GM19455 (cell line): ENCODE measurements around the gene TMEM79.

Experiments
- ATAC-seq: cut with Tn5 transposase; IDR thresholded peaks from one replicate; pipeline ENCODE4 v1.9.1; 2021; ENCODE audit not compliant: unreplicated experiment

Gene TMEM79, protein sequence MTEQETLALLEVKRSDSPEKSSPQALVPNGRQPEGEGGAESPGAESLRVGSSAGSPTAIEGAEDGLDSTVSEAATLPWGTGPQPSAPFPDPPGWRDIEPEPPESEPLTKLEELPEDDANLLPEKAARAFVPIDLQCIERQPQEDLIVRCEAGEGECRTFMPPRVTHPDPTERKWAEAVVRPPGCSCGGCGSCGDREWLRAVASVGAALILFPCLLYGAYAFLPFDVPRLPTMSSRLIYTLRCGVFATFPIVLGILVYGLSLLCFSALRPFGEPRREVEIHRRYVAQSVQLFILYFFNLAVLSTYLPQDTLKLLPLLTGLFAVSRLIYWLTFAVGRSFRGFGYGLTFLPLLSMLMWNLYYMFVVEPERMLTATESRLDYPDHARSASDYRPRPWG

DNA sequence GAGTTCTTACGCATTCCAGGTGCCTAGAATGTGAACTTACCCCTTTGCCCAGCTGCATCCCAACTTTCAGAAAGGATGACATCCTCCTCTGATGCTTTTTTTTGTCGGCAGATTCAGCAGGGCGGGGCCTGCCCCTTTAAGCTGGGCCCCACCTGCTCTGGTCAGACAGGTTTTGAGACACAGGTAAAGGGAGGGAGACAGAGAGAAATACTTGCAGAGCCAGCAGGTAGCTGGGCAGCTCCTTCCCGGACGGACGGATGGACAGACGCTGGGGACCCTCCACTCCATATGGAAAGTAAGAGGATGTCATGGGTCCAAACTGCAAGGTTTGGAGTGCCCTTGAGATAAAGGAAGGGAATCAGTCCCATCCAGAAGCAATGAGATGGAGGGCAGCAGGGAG, at the start of gene TMEM79:
TSS of gene TMEM79 (plus strand) at position 214 of the 400 bp plus-strand sequence. CDS start 902 bp downstream, outside the sequence.
- ATAC-seq = no peak

DNA sequence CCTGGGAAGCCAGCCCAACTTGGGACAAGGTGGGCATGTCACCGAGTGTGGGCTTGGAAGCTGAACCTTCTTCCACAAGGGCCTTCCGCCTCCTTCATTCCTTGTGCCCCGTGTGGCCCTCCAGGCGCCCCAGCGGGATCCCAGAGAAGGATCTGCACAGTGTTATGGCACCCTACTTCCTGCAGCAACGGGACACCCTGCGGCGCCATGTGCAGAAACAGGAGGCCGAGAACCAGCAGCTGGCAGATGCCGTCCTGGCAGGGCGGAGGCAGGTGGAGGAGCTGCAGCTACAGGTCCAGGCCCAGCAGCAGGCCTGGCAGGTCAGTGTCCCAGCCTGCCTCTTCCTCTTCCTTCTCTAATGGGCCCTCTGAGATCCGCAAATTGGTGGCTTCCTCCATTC, 48.0 kb upstream of the TMEM79 start:
- ATAC-seq = no peak

DNA sequence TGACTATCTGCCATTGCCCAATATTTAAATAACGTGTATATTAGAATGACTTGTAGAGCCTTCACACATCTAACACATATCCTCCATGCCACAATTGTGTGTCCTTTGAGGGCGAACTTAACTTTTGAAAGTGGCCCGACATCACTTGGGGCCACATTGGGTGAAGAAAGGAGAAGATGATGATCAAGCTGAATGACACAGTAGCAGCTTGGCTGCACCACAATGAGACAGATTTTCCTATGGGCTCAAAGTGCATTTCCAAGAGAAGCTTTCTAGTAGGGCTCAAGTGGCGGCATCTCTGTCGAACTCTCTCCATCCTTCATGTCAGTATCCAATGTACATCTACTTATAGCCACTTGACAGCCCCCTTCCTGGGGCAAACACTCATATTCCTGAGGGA, 45.9 kb upstream of the TMEM79 start:
- no peak for ATAC-seq

DNA sequence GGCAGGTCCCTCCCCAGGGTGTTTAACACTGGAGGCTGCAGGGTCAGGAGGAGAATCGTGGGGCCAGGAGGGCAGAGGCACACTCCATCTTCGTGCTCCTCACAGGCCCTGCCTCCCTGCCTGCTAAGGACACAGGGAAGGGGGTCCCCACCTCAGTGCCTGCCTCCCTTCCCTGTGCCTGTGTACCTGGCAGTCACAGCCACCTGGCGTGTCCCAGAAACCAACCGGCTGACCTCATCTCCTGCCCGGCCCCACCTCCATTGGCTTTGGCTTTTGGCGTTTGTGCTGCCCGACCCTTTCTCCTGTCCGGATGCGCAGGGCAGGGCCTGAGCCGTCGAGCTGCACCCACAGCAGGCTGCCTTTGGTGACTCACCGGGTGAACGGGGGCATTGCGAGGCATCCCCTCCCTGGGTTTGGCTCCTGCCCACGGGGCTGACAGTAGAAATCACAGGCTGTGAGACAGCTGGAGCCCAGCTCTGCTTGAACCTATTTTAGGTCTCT, 42.8 kb upstream of the TMEM79 start:
- no peak for ATAC-seq

DNA sequence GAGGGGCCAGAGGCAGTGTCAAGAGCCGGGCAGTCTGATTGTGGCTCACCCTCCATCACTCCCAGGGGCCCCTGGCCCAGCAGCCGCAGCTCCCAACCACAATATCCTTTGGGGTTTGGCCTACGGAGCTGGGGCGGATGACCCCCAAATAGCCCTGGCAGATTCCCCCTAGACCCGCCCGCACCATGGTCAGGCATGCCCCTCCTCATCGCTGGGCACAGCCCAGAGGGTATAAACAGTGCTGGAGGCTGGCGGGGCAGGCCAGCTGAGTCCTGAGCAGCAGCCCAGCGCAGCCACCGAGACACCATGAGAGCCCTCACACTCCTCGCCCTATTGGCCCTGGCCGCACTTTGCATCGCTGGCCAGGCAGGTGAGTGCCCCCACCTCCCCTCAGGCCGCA, 42.2 kb upstream of the TMEM79 start, which contains the start of gene BGLAP:
TSS of gene BGLAP (plus strand) at position 259 of the 400 bp plus-strand sequence. CDS start at position 307, 48 bp downstream.
- no peak for ATAC-seq

DNA sequence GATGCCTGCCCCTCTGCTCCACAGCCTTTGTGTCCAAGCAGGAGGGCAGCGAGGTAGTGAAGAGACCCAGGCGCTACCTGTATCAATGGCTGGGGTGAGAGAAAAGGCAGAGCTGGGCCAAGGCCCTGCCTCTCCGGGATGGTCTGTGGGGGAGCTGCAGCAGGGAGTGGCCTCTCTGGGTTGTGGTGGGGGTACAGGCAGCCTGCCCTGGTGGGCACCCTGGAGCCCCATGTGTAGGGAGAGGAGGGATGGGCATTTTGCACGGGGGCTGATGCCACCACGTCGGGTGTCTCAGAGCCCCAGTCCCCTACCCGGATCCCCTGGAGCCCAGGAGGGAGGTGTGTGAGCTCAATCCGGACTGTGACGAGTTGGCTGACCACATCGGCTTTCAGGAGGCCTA, 41.4 kb upstream of the TMEM79 start:
- ATAC-seq = no peak

DNA sequence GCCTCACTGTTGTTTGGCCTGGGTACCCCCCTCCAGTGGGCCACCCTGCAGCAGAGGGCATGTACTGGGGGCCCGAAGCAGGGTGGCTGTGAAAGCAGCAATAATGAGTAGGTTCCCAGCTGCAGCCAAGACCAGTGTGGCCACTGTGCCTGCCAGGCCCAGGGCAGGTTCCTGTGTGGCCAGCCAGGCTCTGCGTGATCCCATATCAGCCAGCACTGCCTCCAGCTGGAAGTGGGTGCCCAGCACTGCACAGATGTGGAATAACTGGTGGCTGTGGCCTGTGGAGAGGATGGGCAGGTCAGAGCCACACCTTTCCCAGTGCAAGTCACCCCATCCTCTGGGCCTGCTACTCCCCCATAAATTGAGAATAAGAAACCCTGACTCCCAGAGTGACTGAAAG, 40.0 kb upstream of the TMEM79 start:
- no peak for ATAC-seq

DNA sequence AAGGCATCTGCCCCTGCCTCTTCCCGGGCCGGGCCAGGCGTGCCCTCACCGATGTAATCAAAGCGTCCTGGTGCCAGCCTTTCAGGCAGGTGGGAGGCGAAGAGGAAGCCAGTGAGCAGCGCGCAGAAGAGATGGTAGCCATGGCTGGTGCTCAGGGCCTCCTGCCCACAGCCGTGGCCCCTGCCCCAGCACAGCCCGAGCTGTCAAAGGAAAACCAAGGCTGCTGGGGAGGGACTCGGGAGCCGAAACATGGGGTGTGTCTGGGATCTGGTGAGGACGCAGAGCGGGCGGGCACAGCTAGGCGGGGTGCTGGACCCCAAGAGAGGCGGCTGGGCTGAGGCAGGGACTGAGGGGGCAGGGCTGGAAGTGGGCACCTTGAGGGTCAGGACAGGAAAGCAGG, 39.4 kb upstream of the TMEM79 start:
- ATAC-seq = no peak

DNA sequence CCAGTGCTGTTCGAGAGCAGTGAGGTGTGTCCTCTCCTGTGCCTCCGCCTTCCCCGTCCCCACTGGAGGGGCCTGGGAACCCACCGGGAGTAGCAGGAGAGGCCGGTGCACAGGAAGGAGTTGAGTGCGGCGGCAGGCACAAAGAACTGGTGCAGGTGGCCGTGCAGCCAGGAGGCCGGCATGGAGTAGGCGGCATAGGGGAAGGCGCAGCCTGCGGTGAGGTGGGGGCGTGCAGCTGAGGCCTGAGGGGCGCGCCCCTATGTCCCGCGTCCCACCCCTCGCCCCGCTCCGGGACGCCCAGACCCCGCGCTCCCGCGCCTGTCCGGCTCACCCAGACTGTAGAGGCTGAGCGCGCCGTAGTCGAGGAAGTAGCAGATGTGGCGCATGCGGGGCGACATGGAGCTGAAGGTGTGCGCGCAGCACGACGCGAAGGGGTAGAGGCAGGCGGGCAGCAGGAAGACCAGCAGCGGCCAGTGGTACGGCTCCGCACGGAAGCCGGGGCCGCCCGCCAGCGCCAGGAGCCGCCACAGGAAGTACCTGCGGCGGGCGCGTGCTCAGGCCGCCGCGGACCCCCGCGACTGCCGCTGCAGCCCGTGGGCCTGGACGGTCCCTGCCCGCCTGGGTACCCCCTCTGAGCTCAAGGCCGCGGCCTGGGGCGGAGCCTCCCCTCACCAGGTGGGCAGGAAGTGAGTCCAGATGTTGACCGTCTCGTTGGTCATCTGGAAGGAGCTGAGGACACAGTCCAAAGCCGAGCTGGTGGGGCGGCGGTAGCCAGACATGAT, 38.5 kb upstream of the TMEM79 start:
- no peak for ATAC-seq

DNA sequence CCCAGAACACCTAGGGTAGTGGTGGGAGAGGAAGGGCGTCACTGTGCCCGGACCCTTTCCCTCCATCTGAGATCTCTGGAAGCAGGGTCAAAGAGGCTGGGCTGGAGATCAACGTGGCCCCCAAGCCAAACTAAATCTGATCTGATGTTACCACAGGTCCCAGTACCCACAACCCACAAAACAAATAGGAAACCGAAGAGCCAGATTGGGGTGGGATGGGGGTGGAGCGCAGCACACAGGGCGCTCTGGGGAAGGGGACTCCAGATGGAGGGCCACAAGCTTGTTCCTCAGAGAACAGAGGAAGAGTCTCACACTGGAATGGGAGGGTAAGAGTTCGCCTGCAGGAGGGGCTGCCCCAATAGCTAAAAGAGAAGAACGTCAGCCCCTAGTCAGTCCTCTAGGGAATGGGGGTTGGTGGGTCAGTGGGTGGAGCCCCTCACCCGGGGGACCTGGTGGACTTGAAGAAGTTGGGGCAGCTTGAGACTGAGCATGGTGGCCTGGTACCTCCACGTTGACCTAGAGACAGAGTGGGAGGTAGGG, 37.8 kb upstream of the TMEM79 start:
- no peak for ATAC-seq

DNA sequence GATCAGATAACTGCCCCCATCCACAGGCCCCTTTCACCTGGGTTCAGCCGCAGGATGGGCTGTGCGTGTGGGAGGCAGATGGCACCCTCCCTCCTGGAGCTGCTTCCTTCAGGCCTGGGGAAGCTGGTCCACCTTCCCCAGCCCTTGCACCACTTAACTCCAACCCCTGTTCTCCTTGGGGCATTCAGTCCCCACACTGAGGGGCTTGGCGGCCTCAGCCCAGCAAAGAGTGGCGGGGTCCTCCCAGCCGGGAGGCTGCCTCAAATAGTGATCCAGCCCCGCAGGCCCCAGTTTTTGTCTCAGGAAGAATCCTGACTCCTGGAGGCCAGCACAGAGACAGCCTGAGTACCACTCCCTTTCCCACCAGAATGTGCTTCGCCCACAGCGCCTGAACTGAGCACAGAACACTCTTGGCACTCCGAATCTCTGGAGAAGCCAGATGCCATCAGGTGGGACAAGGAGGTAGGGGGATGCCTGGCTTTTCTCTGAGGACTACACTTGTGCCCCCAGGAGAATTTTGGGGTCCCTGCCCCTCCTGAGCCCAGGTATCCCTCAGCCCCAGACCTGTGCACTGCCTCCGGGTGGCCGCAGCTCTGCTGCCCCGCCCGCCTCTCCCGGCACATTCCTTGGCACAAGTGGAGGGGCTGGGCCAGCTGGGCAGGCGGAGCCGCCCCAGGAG, 37.2 kb upstream of the TMEM79 start:
- ATAC-seq = no peak

DNA sequence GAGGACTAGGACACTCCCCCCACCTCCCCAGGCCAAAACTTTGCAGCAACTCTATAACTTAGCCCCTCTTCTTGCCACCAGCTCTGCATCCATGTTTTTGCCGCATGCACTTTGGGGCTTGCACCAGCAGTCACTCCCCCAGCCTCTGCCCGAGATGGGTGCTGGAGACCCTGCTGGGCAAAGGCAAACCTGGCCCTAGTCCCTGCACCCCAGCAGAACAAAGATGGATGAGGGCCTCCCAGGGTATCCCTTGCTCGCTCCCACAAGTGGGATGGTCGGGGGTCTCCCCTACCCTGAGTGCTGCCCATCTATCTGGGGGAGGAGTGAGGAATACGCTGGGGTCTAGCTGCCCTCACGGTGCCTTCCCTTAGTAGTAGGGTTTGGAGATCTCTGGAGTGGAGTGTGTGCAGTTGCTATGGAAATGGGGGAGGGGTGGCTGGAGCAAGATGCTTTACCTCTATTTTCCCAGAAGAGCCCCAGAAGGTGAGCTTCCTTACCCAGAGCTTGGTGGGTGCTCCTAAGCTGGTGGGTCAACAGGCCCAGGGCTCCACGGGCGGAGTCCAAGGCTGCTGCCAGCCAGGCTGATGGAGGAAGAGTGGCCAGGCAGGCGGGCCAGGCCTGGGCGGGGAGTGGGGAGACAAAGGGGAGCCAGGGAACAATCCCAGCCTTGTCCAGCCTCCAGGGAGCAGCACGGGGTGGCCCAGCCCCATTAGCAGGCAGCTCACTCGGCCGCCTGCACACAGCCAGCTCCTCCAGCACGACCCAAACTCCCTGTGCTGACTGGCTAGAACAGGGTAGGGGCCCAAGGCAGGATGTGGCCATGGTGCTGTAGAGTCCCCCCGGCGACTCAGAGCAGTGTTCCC, 36.4 kb upstream of the TMEM79 start, which contains the start of gene PAQR6:
TSS of gene PAQR6 (minus strand) at position 597 of the 863 bp plus-strand sequence. CDS start 1,325 bp downstream, outside the sequence.
- ATAC-seq = no peak

DNA sequence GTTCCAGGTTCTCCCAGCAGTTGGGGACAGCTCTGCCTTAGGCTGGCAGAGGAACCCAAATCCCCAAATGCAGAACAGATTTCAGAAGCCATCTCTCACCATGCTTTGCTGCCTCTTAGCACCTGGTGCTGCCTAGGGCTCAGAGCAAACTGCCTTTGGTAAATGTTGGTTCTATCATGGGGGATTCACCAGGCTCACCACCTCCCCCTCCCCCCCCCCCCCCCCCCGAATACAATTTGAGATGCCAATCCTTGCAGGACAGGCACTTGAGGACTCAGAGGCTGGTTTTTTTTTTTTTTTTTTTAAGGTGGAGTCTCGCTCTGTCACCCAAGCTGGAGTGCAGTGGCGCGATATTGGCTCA, 35.8 kb upstream of the TMEM79 start:
- ATAC-seq = no peak

DNA sequence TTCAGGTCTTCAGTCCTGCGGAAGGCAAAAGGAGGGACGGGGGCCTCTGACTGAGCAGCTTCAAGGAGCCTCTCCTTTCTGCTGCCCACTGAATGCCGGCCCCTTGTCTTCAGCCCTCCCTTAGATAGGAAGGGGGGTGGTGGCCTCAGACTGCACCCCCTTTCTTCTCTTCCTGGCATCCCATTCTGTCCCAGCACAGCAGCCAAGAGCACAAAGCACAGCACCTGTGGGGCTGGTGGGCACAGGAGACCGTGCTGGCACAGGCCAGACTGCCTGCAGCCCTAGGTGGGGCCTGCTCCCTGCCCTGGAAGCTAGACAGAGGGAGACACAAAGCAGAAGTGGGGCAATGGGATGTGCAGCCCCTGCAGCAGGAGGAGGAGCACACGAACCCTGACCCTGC, 34.5 kb upstream of the TMEM79 start:
- ATAC-seq = no peak

DNA sequence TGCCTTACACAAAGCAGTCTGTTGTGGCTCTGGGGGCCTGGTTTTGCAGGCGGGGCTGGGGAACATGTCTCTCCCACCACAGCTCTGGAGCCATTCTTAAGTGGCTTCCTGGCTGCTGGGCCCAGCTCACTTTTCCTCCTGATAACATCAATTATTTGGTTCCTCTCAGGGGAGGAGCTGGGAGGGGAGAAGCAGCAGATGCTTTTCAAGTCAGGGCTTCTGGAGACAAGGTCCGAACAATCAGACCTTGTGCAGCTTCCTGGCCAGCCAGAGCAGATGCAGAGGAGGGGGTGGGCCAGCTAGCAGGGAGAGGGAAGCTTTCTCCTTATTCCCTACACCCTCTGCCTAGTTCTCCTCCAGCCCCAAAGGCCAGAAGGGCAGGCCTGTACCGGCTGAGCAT, 32.6 kb upstream of the TMEM79 start:
- no peak for ATAC-seq

DNA sequence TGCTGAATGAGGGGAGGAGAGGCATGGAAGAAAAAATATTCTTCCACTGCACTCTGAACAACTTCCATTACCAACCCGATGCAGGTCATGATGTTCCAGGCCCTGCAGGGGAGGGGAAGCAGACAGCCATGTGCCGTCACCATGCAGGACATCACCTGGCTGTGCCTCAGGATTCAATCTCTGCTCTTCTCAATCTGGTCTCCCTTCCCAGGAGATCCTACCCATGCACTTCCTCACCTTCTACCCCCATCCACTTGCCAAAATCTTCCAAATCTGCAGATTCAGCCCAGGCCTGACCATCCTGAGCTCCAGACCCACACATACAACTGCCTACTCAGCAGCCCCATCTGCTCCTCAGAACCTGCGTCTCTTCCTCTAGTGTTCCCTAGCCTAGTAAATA, 30.5 kb upstream of the TMEM79 start:
- ATAC-seq = no peak

DNA sequence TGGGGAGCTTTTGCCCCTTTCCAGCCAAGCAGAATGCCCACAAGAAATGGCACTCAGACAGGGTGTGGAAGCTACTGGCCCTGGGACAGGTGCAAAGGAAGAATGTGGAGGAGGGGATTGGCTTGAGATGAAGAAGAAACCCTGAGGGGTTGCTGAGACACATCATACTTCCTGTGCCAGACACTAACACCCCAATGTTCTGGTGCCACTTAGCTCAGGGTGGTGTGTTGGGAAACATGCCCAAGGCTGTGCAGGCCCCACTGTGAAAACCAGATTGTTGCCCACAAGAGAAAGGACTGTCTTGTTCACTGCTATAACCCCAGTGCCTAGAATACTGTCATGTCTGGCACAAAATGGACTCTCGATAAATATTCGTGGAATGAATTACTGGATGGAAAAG, 26.4 kb upstream of the TMEM79 start:
- ATAC-seq = no peak

DNA sequence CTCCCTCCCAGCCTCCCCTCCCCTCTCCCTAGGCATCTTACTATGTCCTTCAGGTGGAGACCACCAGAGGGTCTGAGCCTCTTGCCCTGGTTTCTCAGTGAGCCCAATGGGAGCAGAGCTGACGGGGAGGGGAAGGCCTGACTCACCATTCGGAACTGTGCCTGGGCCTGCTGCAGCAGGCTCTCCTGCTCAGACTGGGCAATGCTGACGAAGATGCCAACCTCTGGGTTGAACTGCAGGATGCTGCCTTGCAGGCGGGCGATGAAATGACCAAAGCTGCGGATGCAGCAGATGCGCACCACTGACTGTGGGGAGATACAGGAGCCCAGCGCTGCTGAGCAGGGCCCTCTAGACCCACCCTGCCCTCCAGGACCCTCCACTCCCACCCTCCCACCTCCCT, 25.3 kb upstream of the TMEM79 start:
- no peak for ATAC-seq

DNA sequence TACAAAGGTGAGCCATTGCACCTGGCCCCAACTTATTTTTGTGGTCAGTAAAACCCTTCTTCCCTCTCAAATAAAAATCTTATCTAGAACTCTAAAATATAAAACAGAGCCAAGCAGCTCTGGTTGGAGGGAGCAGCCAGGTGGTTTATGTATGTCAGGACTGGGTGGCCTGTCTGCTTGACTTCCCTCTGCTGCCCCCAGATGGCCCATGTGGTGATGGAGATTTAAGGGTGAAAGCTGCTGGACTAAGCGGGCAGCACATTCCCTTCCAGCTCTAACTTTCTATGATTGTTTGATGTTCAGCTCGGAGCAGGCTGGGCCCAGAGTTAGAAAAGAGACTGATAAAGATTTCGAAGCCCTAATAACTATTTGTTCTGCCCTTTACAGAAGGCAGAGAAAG, 24.3 kb upstream of the TMEM79 start:
- no peak for ATAC-seq

DNA sequence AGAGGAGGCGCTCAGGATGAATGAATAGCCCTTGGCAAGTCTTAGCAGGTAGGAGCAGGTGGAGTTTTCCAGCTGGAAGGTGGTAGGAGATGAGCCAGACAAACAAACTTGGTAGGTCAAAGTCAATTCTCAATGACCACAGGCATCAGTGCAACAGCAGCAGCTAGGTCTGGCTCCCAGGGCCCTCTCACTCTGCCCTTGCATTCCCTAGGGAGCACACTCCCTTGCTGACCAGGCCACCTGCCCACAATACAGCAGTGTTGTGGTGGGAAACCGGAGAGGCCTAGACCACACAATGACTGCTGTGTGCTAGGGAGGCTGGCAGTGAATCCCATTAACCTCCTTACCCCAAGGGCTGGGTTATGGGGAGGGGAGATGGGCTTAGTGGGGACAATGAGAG, 23.2 kb upstream of the TMEM79 start:
- ATAC-seq = no peak
